HG02763 (cell line): ENCODE measurements around the gene TFEB.

Experiments
- ATAC-seq: cut with Tn5 transposase; IDR thresholded peaks from one replicate; pipeline ENCODE4 v1.9.1; 2021; ENCODE audit warnings: mild to moderate bottlenecking, moderate library complexity; ENCODE audit not compliant: unreplicated experiment

The TFEB gene

GRCh38 chr6:41677124-41677921 lies 58.1 kb downstream of the TFEB start:
- no peak for ATAC-seq

DNA sequence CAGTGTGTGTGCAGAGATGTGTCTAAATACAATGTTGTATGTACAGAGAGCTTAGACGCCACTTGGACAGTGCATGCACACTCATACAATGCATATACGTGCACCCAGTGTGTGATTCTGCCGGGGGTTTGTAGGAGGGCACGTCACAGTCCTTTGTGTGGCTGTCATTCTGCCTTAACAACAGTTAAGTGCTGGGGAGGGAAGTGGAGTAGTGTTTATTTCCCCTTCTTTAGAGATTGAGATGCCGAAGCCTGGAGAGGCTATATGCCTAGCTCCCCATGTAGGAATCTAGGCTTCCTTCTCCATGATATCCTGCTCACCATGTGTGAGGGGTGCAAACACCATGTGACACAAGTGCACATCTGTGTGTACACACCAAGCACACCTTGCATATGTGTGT lies 59.0 kb downstream of the TFEB start:
- no peak for ATAC-seq

GRCh38 chr6:41675992-41676391 lies 59.4 kb downstream of the TFEB start:
- ATAC-seq = no peak

DNA sequence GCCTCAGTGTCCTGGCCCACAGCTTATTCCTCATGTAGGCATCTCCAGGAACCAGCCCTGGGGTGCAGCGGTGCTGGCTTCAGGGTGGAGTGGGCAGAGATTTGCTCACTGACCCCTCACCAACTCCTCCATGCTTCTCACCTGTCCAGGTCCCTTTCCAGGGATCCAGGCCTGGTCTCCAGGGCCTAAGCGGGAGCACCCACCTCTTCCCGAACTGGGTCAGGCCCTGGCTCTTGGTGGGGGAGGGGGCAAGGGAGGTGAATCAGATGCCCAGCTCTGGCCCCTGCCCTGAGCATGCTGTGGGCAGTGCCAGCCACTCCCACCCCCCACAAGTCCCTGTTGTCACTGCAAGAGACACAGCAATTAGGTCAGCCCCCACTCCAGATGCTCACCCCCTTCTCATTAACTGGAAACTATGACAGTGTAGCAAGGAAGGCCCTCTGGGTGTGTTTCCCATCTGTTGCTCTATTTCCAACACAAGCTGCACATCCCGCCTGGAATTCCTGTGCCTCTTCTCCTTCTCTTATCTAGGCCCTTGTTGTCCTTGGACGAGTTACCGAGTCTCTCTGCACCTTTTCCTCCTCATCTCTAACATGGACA lies 60.1 kb downstream of the TFEB start:
- ATAC-seq = no peak

- ATAC-seq = no peak
Measured at GRCh38 chr6:41674231-41675000, 61.0 kb downstream of the TFEB start.

DNA sequence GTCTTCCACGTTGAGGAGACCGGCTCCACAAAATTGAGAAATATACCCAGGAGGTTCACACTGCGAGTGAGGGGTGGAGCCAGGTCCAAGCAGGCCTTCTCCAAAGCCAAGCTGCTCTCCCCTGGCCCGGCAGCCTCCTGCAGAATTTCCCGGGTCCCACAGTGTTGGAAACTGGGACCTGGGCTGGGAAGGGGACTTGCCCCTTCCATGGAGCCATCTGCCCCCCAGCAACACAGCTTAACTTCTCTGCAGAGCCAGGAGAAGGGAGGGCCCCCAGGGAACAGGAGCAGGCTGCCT lies 61.8 kb downstream of the TFEB start:
- no peak for ATAC-seq

- no peak for ATAC-seq
Measured at GRCh38 chr6:41672816-41673703, 62.3 kb downstream of the TFEB start.

DNA sequence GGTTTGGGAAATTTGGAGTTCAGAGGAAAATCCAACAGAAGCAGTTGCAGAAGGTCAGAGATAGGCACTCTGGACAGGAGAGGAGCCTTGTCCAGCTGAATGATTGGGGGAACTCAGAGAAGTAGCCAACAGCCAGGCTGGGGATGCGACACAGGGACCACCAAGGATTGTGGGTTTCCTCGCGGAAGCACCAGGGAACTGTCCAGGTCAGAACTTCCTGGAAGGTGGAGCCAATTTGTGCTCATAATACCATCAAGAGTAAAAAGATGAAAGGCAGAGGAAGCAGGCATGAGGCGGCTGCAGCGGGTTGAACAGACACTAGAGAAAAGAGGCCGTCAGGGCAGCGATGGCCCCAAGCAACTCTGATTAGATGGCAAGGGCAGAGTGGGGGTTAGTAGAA lies 63.4 kb downstream of the TFEB start:
- no peak for ATAC-seq

DNA sequence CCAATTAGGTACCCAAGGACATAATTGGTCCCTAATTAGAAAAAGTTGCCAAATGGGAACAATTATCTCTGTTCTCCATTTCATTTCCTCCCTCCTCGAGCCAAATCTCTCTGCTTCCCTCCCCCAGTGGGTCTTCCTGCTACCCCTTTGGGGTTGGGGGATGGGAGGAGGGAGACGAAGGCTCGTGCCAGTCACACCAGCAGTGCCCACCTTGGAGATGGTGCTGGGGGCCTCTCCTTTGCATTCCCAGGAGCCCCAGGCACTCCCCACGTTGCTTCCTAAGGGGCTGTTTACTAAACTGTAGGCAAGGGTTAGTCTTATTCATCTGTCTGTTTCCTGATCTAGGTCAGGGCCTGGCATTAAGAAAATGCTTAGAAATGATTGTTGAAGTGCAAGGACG lies 64.0 kb downstream of the TFEB start:
- no peak for ATAC-seq

GRCh38 chr6:41670703-41671360 lies 64.6 kb downstream of the TFEB start:
- no peak for ATAC-seq

GRCh38 chr6:41668968-41669367 lies 66.4 kb downstream of the TFEB start:
- ATAC-seq = no peak

DNA sequence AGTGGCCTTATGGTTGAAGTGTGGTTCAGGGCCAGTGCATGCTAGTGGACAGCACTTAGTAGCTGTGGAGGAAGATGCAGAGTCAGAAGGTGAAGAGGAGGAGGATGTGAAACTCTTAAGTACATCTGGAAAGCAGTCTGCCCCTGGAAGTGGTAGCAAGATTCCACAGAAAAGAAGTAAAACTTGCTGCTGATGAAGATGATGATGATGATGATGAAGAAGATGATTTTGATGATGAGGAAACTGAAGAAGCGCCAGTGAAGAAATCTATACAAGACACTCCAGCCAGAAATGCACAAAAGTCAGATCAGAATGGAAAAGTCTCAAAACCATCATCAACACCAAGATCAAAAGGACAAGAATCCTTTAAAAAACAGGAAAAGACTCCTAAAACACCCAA lies 68.2 kb downstream of the TFEB start:
- no peak for ATAC-seq

DNA sequence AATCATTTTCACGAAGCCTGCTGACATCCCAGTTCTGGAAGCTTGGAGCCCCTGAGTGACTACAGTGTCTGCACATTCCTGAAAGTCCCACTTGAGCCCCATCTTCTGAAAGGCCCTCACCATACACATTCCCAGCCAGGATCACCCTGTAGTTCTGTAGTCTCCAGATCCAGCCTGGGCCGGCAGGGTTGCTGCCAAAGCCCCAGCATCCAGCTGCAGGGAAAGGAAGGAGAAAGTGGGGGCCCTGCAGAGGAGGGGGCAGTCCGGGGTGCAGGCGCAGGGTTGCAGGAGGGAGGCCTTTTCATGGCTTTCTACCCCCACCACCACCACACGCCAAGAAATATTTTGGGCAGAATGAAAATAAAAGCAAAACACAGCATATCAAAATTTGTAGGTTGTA lies 71.1 kb downstream of the TFEB start:
- ATAC-seq = no peak

- ATAC-seq = no peak
Measured at GRCh38 chr6:41663568-41663967, 71.8 kb downstream of the TFEB start.

DNA sequence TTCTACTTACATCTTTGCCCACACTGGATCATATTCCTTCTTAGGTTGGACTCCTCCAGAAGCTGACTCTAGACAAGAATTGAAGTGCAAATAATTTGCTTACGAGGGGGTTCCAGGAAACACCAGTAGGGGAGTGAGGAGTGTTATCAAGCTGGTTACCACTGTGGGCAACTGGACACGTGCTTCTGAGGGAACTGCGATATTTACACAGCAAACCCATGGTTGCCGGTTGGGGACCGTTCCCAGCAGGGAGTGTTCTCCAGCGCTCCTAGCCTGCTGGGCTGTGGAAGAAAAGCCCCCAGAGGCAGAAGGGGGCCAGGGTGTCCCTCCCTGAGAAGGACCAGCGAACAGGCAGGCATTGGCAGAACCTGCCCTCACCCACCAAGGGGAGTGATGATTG lies 75.5 kb downstream of the TFEB start:
- no peak for ATAC-seq

DNA sequence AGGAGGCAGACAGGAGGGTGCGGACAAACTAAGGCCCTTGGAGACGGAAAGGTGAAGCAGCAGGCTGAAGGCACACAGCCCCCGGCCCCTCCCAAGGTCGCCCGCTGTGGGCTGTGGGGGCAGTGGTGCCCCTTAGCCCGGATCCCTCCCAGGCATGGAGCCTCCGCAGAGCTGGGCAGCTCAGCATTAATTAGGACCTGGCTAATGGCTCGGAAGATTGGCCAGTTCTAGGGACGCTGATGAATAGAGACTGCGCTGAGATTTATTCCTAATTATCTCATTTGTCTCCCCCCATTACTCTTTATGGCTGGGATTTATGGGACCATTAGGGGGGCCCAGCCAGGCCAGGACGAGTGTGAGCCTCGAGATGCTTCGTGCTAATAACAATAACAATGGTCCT lies 76.8 kb downstream of the TFEB start:
- ATAC-seq = no peak

DNA sequence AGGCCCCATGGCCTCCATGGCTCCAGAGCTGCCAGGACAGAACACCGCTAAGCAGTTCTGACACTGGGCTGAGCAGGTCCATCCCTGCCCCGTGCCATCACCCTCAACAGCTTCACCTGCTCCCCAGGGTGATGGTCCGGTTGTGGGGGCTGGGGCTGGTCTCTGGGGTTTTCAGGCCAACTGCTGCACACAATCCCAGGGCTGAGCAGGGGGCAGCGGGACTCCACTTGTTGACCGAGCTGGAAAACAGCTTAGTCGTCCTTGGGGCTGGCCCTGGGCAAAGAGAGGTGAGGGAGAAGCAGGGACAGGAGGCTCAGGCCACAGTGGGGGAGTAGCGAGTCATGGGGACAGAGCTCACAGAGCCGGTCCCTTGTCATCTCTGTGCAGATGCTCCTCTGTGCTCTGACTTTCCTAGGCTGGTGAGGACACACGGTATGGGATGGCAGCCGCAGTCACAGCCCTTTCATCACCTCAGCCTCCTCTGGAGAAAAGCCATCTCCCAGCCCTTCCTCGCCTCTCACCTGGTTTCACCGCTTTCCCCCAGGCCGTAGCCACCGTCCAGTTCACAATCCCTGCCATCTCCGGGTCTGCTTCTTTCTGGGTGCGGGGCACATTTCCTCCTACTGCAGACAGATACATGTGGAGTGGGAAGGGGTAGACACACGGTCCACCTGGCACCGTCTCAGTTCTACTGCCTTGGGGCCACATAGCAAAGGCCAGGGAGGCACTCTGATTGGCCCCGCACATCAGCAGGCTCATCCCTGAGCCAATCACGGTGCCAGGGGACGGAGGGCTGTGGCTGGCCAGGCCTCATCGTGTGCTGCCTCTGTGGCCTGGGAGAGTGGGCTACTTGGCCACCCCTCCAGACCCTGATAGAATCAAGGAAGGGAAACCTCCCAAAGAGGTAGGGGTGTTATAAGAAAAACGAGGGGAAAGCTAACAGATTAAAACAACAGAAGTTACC lies 78.0 kb downstream of the TFEB start:
- no peak for ATAC-seq

DNA sequence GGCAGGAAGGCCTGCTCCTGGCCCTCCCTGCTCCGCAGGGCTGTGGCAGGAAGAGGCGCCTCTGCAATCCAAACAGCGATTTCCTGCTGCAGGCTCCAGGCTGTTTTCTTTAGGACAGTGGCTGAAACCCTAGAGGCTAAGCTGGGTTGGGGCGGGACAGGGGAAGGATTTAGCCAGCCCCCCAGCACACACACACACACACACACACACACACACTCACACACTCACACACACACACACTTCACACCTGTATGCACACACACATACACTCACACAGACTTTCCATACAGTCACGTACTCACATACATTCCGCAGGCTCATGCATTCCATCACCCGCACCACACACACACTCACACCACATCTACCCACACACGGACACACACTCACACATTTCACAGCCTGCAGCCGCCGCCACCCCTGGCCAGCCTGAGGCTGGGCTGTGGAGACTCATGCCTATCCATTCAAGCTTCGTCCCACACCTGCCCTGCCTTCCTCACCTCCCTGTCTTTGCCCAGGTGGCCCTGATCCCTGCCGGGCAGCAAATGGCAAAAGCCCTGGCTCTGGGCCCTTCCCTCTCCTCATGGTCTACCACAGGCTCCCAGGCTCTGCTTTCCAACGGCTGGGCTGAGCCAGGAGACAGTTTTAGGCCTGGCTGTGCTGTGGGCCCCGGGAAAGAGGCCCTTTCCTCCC lies 79.3 kb downstream of the TFEB start:
- no peak for ATAC-seq

DNA sequence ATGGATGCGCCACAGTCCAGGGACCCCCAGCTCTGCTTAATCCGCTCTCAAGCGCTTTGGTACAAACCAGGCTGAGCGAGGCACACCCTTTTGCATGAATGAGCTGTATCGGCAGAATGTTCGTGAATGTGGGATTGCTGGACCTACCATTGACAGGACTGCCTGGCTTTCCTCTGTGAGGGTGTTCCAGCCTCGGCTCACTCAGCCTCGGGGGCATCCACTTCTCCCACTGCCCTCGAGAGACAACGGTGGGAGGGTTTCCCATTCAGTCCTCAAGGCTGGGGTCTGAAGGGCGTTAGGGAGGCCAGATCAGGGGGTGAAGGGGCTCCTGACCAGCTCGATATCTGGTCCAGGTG lies 79.8 kb downstream of the TFEB start:
- ATAC-seq = no peak
